Posterior cingulate gyrus (tissue), 11 donors: ENCODE results near the gene KRT76.

ENCODE experiments used
- DNase-seq, 10 donors: peaks; one replicate each; pipeline versions ENCODE4 v3.0.0 to v3.0.0-alpha.2; 2020 to 2021; ENCODE audit warnings: mixed read lengths in 3 of 10
- intact Hi-C: fragments of 100-400 bp; cut with DNase I; formaldehyde crosslinking; loops from one replicate; pipeline ENCODE4 v1.15.1; 2023

Gene KRT76

DNA sequence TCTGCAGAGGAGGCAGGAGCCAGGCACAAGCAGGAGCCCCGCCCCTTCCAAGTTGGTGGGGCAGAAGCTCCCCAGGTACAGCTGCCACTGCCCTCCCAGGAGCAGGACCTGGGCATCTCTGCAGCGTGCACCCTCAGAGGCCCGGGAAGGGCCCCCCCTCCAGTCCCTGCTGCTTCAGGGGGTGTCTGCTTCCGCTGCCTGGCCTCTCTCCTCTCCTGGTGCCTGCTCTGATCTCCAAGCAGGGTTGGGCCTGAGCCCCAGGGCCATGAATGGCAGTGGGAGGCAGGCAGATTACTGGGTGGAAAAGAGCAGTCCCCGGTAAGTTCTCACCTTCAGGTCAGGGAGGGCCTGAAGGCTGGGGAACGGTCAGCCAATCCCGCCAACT lies 35.0 kb downstream of the KRT76 start:
- DNase-seq = no peak
- intact Hi-C loops = no loop called here

DNA sequence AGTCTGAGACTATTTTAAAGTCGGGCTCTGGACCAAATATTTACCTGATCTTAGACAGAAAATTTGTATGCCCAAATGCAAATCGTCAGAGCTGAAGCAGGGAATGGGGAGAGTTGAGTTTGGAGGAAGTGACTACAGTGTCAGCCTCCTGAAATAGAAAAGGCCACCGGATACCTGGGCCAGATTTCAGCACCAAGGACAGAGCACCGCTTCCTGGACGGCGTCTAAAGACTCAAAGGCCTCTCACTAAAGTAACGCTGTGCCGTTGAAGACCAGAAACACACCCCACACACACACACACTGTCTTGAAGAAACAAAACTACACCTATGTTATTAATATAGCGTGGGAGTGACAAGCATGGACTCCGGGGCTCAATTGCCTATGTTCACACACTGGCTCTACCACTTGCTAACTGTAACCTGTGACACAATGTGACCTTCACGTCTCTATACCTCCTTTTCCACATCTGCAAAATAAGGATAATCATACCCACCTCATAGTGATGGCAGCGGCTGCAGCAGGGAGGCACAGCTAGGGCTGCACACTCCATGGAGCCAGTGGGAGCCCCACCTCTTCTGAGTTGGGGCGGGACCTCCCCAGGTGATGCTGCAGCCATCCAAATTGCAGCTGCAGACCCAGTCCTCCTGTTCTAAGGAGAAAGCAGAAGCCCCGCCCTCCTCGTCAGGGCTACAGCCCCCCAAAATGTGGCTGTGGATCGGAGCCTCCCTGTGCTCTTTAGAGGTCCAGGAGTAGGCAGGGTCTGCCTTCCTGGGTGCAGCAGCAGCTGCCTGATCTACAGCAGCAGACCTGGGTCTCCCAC lies 35.6 kb downstream of the KRT76 start:
- peak in 2 of 10 donors; percentile 21 to 23 for DNase-seq
- intact Hi-C loops = no loop called here

DNA sequence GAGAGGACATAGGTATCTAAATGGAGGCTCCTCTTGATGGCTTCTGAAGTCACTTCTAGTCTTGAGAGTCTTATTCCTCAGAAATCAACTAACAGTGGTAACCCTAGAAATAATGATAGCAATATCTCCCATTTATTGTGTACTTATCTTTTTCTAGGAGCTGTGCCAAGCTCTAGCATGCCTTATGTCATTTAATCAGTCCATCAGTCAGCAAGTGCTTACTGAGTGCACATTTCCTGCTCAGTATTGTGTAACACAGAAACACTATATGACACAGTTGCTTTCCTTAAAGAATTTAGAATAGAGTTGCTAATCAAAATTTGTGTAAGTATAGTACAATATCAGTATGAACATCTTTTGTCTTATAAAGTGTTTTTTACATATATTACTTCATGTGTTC lies 36.6 kb downstream of the KRT76 start:
- DNase-seq = no peak
- intact Hi-C loops = no loop called here

DNA sequence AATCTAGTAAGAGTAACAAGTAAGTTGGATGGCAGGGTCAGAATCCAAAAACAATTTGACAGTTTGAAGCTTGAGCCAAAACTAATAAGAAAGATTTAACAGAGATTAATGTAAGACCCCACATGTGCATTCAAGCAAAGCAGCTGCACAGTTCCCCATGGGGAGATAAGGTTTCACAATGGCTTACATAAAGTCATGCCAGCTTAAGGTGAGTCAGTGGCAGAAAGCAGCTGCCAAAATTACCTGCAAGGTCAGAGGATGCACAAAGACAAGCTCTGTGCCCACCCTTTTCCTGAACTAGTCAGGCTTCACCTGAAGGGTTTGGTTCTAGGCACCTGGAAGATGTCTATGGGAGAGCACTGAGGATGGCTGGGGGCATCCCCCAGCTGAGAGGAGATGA lies 37.2 kb downstream of the KRT76 start:
- no peak for DNase-seq

DNA sequence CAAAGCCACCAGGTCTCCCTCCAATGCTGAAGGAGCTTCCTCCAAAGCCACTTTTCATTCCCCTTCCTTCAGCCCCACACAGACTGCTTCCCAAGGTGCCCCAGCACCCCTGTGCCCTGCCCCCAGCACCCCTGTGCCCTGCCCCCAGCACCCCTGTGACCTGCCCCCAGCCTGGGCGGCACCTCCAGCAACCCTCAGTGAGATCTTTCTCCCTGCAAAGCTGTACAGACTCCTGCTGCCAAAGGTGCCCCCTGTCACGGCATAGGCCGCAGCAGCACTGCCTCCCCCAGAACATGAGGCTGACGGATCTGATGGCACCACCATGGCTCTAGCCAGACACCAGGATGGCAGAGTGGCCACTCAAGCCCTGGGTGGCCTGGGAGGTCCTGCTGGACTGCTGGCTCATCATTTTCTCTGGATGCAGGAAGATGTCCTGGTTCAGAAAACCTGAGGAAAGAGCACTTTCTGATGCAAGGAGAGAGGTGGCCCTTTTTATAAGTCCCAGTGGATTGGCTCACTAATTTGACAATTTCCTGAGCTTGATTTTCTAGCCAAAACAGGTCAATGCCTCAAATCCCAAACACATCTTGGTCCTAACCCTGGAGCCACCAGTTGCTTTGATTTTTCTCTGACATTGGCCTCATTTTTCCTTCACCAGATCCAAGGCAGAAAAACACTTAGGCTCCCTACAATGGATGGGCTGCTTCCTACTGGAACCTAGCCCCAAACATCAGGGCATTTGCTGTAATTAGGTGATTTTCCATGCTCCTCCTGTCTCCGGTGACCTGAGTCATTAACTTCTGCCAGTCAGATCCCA lies 41.1 kb downstream of the KRT76 start:
- intact Hi-C loops = no loop called here
- peak in 1 of 10 donors; percentile 60 for DNase-seq

More for the DNA sequence above, 37.2 kb downstream of the KRT76 start:
- intact Hi-C loops = no loop called here

DNA sequence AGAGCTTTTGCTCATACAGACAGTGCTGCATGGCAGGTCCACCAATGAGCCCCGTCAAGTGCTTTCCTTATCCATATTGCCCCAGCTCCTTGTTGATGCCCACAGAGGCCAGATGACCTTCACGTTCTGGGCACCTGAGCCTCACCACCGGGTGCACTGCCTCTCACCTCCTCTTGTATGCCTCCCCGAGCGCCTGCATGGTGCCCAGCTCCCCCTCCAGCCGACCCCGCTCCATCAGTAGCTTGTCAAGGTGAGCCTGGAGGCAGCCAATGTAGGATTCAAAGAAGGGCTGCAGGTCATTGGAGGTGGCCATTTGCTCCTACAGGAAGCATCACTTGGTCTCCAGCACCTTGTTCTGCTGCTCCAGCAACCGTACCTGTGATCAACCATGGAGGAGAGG lies 42.0 kb downstream of the KRT76 start:
- intact Hi-C loops = no loop called here
- peak in 1 of 10 donors; percentile 55 for DNase-seq

DNA sequence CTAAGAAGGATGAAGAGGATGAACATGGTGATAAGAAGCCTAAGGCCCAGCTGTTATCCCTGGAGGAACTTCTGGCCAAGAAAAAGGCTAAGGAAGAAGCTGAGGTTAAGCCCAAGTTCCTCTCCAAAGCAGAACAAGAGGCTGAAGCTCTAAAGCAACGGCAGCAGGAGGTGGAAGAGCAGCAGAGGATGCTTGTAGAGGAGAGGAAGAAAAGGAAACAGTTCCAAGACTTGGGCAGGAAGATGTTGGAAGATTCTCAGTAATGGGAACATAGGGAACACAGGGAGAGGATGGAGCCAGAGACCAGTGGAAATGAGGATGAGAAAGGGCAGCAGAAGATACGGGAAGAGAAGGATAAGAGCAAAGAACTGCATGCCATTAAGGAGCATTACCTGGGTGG lies 46.4 kb downstream of the KRT76 start:
- intact Hi-C loops = no loop called here
- DNase-seq = peak in 1 of 10 donors; percentile 1

DNA sequence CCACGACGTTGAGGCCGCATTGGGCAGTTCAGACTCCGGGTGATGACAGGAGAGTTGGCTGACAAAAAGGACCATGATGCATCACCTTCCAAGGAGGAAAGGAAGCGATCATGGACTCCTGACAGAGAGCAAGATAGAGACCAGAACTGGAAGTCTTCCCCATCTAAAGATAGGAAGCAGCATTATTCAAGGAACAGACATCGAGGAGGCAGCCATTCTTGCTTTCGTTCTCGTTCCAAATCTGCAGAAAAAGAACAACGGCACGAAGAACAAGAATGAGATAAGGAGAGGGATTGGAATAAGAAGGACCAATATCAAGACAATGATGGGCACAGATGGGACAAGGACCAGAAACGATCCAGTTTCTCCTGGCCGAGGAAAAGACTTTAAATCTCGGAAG lies 46.8 kb downstream of the KRT76 start:
- intact Hi-C loops = no loop called here
- peak in 1 of 10 donors; percentile 9 for DNase-seq

DNA sequence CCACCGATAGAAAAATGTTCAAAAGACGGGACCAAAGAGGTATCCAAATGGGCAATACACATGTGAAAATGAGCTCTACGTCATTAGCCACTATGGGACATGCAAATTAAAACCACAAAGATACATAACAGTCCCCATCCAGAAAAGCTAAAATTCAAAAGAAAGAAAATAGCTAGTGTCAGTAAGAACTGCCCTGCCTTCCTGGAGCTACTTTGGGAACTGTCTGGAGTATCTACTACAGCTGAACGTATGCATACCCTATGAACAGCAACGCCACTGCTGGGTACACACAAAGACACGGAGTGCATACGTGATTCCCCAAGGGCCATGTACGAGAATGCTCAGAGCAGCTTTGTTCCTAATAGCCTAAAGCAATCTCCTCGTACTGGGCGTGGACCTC lies 48.0 kb downstream of the KRT76 start:
- intact Hi-C loops = no loop called here
- peak in 1 of 10 donors; percentile 5 for DNase-seq

DNA sequence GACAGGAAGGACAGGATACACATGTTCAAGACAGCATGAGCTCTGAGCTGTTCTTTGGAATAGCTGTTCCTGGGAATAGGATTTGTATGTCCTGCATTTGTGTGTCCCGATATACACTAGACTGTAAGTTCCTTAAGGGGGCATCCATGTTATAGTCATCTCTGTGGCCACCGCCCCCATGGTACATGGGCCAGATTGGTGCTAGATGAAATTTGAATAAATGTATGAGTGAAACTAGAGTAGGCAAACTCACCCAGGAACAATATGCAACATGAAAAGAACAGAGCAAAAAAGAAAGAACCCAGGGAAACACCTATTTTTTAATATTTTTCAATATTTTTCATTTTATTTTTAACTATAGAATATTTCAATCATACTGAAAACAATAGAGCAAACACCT lies 48.8 kb downstream of the KRT76 start:
- peak in 2 of 10 donors; percentile 2 to 13 for DNase-seq
- intact Hi-C loops = no loop called here

DNA sequence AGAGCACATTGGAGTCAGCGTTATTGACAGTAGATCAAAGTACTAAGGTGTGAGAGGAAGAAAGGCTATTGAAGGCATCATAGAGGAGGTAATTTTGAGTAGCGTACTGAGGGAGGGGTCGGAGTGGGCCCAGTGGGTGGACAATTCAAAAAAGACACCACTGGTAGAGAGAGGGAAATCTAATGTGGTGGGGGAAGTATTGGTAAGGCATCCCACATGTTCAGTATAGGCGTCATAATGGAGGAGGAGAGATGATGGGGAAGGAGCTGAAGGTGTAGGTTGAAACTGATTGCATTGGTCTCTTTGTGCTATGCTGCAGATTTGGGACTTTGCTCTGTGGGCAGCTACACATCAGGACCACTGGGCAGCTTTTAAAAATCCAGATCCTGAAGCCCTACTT lies 50.1 kb downstream of the KRT76 start:
- intact Hi-C loops = no loop called here

DNA sequence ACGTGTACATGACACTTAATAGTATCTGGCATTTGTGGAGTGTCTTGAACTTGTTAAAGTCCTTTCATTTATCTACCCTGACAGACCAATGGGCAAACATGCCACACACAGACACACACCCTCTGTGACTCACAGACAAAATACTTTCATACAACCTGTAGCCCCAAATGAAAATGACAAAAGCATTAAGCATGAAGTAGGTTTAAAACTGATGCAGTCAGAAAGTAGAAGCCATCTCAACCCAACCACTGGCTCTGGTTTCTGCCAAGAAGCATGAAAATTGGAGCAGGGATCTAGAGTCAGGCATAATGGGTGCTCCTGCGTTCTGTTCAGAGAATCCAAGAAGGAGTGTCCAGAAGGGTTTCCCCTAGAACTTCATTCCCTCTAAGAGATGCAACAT lies 50.7 kb downstream of the KRT76 start:
- intact Hi-C loops = no loop called here
- no peak for DNase-seq

More for the DNA sequence above, 50.1 kb downstream of the KRT76 start:
- DNase-seq = peak in 1 of 10 donors; percentile 3

DNA sequence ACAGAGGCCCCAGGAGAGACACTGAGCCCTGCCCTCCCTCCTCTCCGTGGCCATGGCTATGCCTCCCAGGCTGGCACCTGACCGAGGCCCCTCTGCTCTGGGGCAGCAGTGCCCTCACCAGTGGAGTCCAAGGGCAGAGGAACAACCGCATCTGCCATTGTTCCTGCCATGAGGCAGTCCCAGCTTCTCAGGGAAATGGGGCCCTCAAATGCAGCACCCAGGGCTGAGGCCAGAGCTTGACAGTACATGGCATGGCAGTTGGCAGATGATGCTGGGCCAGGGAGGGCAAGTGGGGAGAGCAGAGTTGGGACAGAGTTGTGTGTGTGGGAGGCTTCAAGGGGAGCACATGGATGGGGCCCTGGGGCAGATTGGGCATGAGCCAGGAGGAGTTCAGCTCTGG lies 52.8 kb downstream of the KRT76 start:
- intact Hi-C loops = no loop called here
- peak in 2 of 10 donors; percentile 30 to 51 for DNase-seq

DNA sequence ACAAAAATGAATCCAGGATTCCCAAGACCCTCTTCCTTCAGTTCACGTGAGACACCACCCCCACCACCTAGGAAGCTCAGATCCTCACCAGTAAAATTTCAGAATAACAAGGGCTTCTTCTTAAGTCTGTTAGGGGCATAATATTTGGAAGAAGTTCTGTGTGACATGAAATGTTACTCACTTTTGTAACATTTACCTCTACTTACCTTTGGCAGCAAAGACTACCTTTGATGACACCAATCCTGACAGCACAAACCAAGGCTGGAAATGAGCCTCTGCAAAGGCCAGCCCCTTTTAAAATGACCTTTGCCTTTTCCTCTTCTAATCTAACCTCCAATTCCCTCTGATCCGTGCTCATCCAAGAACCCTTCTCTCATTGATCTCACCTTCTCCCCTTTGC lies 54.5 kb downstream of the KRT76 start:
- no peak for DNase-seq
- intact Hi-C loops = no loop called here

DNA sequence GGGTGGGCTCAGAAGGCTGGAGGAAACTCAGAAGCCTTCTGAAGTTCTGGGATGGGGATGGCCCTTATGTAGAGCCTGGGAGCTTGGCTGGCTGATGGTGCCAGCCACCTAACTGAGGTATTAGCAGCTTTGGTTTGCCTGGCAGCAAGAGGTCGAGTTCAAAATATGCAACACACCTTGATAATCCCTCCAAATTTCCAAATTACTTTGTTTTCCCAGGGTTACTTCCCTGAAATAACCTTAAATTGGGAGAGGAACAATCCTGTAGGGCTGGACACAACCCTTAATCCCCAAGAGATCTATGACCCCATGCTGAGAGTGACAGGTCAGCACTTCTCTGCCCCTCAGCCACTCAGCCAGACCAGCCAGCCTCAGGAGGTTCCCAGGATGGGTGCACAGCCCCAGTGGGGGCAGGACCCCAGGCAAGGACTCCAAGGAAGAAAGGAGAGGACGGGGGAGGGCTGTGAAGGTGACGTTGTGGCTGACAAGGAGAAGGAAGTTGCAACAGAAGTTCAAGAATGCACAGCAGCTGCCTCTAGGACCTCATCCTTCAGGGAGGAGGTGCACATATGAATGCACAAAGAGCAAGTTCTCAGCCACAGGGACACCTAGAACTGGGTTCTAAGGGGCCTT lies 55.2 kb downstream of the KRT76 start:
- DNase-seq = peak in 2 of 10 donors; percentile 52 to 55
- intact Hi-C loops = no loop called here

DNA sequence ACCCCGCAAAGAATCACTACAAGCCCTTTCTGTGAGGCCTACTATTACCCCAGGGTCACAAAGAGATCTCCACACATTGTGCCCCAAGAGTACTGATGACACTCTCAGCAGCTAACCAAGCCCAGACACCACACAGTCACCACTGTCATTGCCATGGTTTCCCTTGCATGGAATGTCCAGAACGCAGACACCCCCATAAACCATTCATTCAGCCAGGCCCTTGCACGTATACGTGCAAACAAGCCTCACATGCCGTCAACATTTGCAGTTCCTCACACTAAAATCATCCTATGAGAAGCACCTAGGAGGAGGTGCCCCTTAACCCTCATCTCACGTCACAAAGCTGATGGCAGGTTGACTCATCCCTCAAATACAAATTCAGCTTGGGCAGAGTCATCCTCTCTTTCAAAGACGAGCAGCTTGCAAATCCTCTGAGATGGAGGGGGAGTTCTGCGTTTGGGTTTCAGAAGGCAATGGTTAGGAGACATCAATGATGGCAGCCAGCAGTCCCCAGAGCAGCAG lies 56.7 kb downstream of the KRT76 start:
- intact Hi-C loops = no loop called here
- peak in 2 of 10 donors; percentile 9 to 39 for DNase-seq
